Endothelial cell of umbilical vein (primary cell): ENCODE data around the gene MBNL2.

ENCODE experiments used
- EZH2 ChIP-seq: IDR thresholded peaks from 2 replicates; pipeline ENCODE4 v1.6.1; 2012; ENCODE audit warnings: borderline replicate concordance, low read depth, mild to moderate bottlenecking, moderate library complexity, low read length, inconsistent platforms; ENCODE audit not compliant: severe bottlenecking
- FOS ChIP-seq: IDR thresholded peaks from 2 replicates; pipeline ENCODE4 v1.6.1; 2011; ENCODE audit warnings: mild to moderate bottlenecking, low read length, moderate library complexity, borderline replicate concordance; ENCODE audit not compliant: insufficient read depth
- GATA2 ChIP-seq: IDR thresholded peaks from 2 replicates; pipeline ENCODE4 v1.7.0; 2011; ENCODE audit warnings: low read depth, mild to moderate bottlenecking, moderate library complexity, mixed read lengths, low read length; ENCODE audit not compliant: insufficient read length, insufficient read depth
- JUN ChIP-seq: IDR thresholded peaks from 2 replicates; pipeline ENCODE4 v1.6.1; 2011; ENCODE audit warnings: borderline replicate concordance, low read depth; ENCODE audit not compliant: insufficient read length, insufficient read depth
- MYC ChIP-seq: IDR thresholded peaks from one replicate; pipeline ENCODE4 v1.6.1; 2011; ENCODE audit warnings: mild to moderate bottlenecking, low read depth, low read length
- POLR2A ChIP-seq: IDR thresholded peaks from 2 replicates; pipeline ENCODE4 v1.6.1; 2012; ENCODE audit warnings: low read depth, mild to moderate bottlenecking, control low read depth, low read length
- POLR2AphosphoS5 ChIP-seq: IDR thresholded peaks from 2 replicates; pipeline ENCODE4 v1.6.1; 2012; ENCODE audit warnings: low read depth, mild to moderate bottlenecking, control low read depth, low read length, moderate library complexity; ENCODE audit not compliant: insufficient read depth
- TF ChIP-seq, protein P1 (sequence below), 2 donors: IDR thresholded peaks; 1 replicate in 1 of 2; 2 replicates in 1 of 2; pipeline ENCODE4 v1.5.1; 2011; ENCODE audit warnings: low read length in 2 of 2, mild to moderate bottlenecking in 2 of 2, moderate library complexity in 2 of 2, control low read depth in 1 of 2, inconsistent platforms in 1 of 2, low read depth in 1 of 2; ENCODE audit not compliant: insufficient read depth in 1 of 2; ENCODE audit errors: extremely low read depth in 1 of 2
- TF ChIP-seq, protein P2 (sequence below): IDR thresholded peaks from 2 replicates; pipeline ENCODE4 v1.6.1; 2011; ENCODE audit not compliant: insufficient read depth, insufficient read length

DNA sequence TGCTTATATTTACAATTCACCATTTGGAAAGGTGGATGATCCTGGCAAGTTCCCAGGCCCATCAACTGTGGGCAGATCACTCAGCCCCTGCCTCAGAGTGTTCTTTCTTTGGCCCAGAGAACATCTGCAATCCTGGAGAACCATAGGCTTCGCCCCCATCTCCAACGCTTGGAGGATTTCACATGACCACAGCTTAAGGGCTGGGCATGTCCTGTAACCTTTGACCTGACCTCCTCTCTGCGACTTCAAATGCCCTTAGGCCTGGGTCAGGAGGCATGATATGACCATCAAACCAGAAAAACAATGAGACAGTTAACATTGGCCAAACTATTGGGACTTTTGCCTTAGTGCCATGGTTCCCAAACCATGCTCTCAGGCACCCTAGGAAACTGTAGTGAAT, 7.2 kb upstream of the MBNL2 start:
- TF ChIP-seq, protein P1, sequence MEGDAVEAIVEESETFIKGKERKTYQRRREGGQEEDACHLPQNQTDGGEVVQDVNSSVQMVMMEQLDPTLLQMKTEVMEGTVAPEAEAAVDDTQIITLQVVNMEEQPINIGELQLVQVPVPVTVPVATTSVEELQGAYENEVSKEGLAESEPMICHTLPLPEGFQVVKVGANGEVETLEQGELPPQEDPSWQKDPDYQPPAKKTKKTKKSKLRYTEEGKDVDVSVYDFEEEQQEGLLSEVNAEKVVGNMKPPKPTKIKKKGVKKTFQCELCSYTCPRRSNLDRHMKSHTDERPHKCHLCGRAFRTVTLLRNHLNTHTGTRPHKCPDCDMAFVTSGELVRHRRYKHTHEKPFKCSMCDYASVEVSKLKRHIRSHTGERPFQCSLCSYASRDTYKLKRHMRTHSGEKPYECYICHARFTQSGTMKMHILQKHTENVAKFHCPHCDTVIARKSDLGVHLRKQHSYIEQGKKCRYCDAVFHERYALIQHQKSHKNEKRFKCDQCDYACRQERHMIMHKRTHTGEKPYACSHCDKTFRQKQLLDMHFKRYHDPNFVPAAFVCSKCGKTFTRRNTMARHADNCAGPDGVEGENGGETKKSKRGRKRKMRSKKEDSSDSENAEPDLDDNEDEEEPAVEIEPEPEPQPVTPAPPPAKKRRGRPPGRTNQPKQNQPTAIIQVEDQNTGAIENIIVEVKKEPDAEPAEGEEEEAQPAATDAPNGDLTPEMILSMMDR (IDR thresholded peaks at IDR 0.05; ENCODE audit: extremely low read depth in 1 of 2, insufficient read depth in 1 of 2, low read depth in 1 of 2, low read length in 2 of 2): no peak
- no peak for TF ChIP-seq POLR2AphosphoS5
- no peak for TF ChIP-seq EZH2
- no peak for TF ChIP-seq POLR2A
- TF ChIP-seq MYC: no peak
- TF ChIP-seq GATA2: no peak
- no peak for TF ChIP-seq JUN
- TF ChIP-seq, protein P2, sequence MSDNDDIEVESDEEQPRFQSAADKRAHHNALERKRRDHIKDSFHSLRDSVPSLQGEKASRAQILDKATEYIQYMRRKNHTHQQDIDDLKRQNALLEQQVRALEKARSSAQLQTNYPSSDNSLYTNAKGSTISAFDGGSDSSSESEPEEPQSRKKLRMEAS: no peak
- TF ChIP-seq FOS: no peak
